SK-N-SH (cell line): Measurements from ENCODE around the gene ROBO1. TPM values are rescaled to one million over a fixed set of nuclear protein-coding genes. Genes with fewer than 3 reads are reported as not detected.
A peak's percentile ranks its signal among the peaks of the same experiment; 100 is the strongest.

Source experiments
- CTCF ChIA-PET: fragments of 300-600, 350-600 bp; formaldehyde crosslinking; extraction: SDS; loops from one replicate; lab custom pipeline; 2021; lab: Yijun Ruan, JAX
- POLR2A ChIA-PET: fragments of 350-600 bp; sonication (Branson Sonifier 250); formaldehyde crosslinking; extraction: SDS; loops from one replicate; lab custom pipeline; 2020; ENCODE audit warnings: antibody characterized with exemption, inconsistent platforms; lab: Yijun Ruan, JAX
- DNase-seq: peaks from one replicate; pipeline ENCODE4 v3.0.0; 2012
- H2AFZ ChIP-seq: fragments of 200-600 bp; sonication (generic); 2 replicates; pipeline ENCODE4 v1.8.1; 2016; ENCODE audit warnings: antibody characterized with exemption, mild to moderate bottlenecking, low read depth
- H3F3A ChIP-seq: fragments of 200-600 bp; sonication (generic); replicated peaks from 2 replicates; pipeline ENCODE3; 2016; ENCODE audit warnings: antibody characterized with exemption, mild to moderate bottlenecking; ENCODE audit not compliant: insufficient read depth
- H3K27ac ChIP-seq, 2 experiments: fragments of 200-500 bp in 1 of 2; fragments of 200-600 bp in 1 of 2; sonication (Bioruptor generic) in 1 of 2; sonication (generic), shearing (Covaris generic) in 1 of 2; 2 replicates each; pipeline versions ENCODE4 v1.5.1 to v1.6.1; 2014 to 2016; ENCODE audit warnings: low read depth in 2 of 2, inconsistent platforms in 1 of 2, low read length in 1 of 2, mild to moderate bottlenecking in 1 of 2, mixed read lengths in 1 of 2
- H3K27me3 ChIP-seq: fragments of 200-600 bp; sonication (generic), shearing (Covaris generic); 2 replicates; pipeline ENCODE4 v1.6.1; 2016; ENCODE audit warnings: mixed run types; ENCODE audit not compliant: insufficient read depth
- H3K36me3 ChIP-seq, 2 experiments: fragments of 200-500 bp in 1 of 2; fragments of 200-600 bp in 1 of 2; sonication (Bioruptor generic) in 1 of 2; sonication (generic) in 1 of 2; replicated peaks in 1 of 2; 2 replicates each; pipeline versions ENCODE3 to v1.5.1; 2014 to 2016; ENCODE audit warnings: low read length in 1 of 2, mild to moderate bottlenecking in 1 of 2; ENCODE audit not compliant: insufficient read depth in 2 of 2, control insufficient read depth in 1 of 2
- H3K4me1 ChIP-seq, 2 experiments: fragments of 200-500 bp in 1 of 2; fragments of 200-600 bp in 1 of 2; sonication (Bioruptor generic) in 1 of 2; sonication (generic), shearing (Covaris generic) in 1 of 2; 2 replicates each; pipeline versions ENCODE4 v1.5.1 to v1.6.1; 2014 to 2016; ENCODE audit warnings: low read depth in 1 of 2, low read length in 1 of 2, mixed run types in 1 of 2; ENCODE audit not compliant: insufficient read depth in 2 of 2, control insufficient read depth in 1 of 2
- H3K4me2 ChIP-seq: fragments of 200-600 bp; sonication (generic), shearing (Covaris generic); 2 replicates; pipeline ENCODE4 v1.6.1; 2017; ENCODE audit warnings: mixed run types
- H3K4me3 ChIP-seq, 2 experiments: fragments of 200-500 bp in 1 of 2; fragments of 200-600 bp in 1 of 2; sonication (Bioruptor generic) in 1 of 2; sonication (generic), shearing (Covaris generic) in 1 of 2; 2 replicates each; pipeline versions ENCODE4 v1.5.1 to v1.8.1; 2014 to 2016; ENCODE audit warnings: low read depth in 2 of 2, inconsistent platforms in 1 of 2, low read length in 1 of 2, mild to moderate bottlenecking in 1 of 2, mixed read lengths in 1 of 2, moderate library complexity in 1 of 2
- H3K79me2 ChIP-seq: fragments of 200-600 bp; sonication (generic); 2 replicates; pipeline ENCODE4 v1.8.1; 2017; ENCODE audit warnings: mild to moderate bottlenecking; ENCODE audit not compliant: insufficient read depth
- H3K9ac ChIP-seq: fragments of 200-600 bp; sonication (generic); 2 replicates; pipeline ENCODE4 v1.6.1; 2017; ENCODE audit warnings: mixed run types
- H3K9me2 ChIP-seq: fragments of 200-600 bp; sonication (generic); 2 replicates; pipeline ENCODE4 v1.6.1; 2017; ENCODE audit warnings: mixed run types
- H3K9me3 ChIP-seq: fragments of 200-600 bp; sonication (generic); 2 replicates; pipeline ENCODE4 v1.6.1; 2017; ENCODE audit warnings: mixed run types, mild to moderate bottlenecking, moderate library complexity
- H4K20me1 ChIP-seq: fragments of 200-600 bp; sonication (generic); 2 replicates; pipeline ENCODE4 v1.6.1; 2017; ENCODE audit warnings: mild to moderate bottlenecking, mixed run types; ENCODE audit not compliant: insufficient read depth
- CHD2 ChIP-seq: fragments of 150-350 bp; IDR thresholded peaks from 2 replicates; pipeline ENCODE4 v1.6.1; 2018; ENCODE audit warnings: low read length; ENCODE audit not compliant: partially characterized antibody
- ELF1 ChIP-seq: IDR thresholded peaks from 2 replicates; pipeline ENCODE4 v1.4.0; 2012
- FOSL2 ChIP-seq: IDR thresholded peaks from 2 replicates; pipeline ENCODE4 v1.4.0; 2012; ENCODE audit warnings: low read depth, mild to moderate bottlenecking, moderate library complexity, borderline replicate concordance
- FOXJ3 ChIP-seq: sonication (generic); formaldehyde crosslinking; IDR thresholded peaks from 2 replicates; pipeline ENCODE4 v1.5.1; 2020; ENCODE audit warnings: mild to moderate bottlenecking, missing genetic modification reagents
- GATA2 ChIP-seq: sonication (generic); formaldehyde crosslinking; IDR thresholded peaks from 2 replicates; pipeline ENCODE4 v1.5.0; 2020; ENCODE audit warnings: mild to moderate bottlenecking, missing genetic modification reagents
- IRF3 ChIP-seq: fragments of 150-350 bp; IDR thresholded peaks from 2 replicates; pipeline ENCODE4 v1.6.1; 2016; ENCODE audit warnings: mild to moderate bottlenecking, low read depth, low read length
- JUND ChIP-seq: IDR thresholded peaks from 2 replicates; pipeline ENCODE4 v1.4.0; 2012
- NFIC ChIP-seq: IDR thresholded peaks from 2 replicates; pipeline ENCODE4 v1.4.0; 2012; ENCODE audit warnings: borderline replicate concordance
- NRF1 ChIP-seq: IDR thresholded peaks from 2 replicates; pipeline ENCODE4 v1.6.1; 2012; ENCODE audit warnings: low read depth, mild to moderate bottlenecking, low read length
- POLR2AphosphoS5 ChIP-seq: IDR thresholded peaks from 2 replicates; pipeline ENCODE4 v1.6.1; 2012; ENCODE audit warnings: low read depth, low read length
- RAD21 ChIP-seq: IDR thresholded peaks from 2 replicates; pipeline ENCODE4 v1.6.1; 2012; ENCODE audit warnings: mild to moderate bottlenecking, low read length
- RCOR1 ChIP-seq: fragments of 150-350 bp; IDR thresholded peaks from 2 replicates; pipeline ENCODE4 v1.6.1; 2017; ENCODE audit warnings: antibody characterized with exemption, low read length
- REST ChIP-seq: IDR thresholded peaks from 2 replicates; pipeline ENCODE4 v1.6.1; 2012; ENCODE audit warnings: mild to moderate bottlenecking, low read depth, low read length, moderate library complexity
- RFX5 ChIP-seq: IDR thresholded peaks from 2 replicates; pipeline ENCODE4 v1.6.1; 2012; ENCODE audit warnings: mild to moderate bottlenecking, improper control_type of control experiment, low read length
- TAF1 ChIP-seq: IDR thresholded peaks from 2 replicates; pipeline ENCODE4 v1.6.1; 2012; ENCODE audit warnings: low read depth, mild to moderate bottlenecking, low read length, moderate library complexity, borderline replicate concordance
- TEAD4 ChIP-seq: IDR thresholded peaks from 2 replicates; pipeline ENCODE4 v1.4.0; 2012; ENCODE audit warnings: mild to moderate bottlenecking, borderline replicate concordance; ENCODE audit not compliant: insufficient read depth
- USF2 ChIP-seq: fragments of 150-350 bp; IDR thresholded peaks from 2 replicates; pipeline ENCODE4 v1.6.1; 2017; ENCODE audit warnings: antibody characterized with exemption, low read length, low read depth, borderline replicate concordance
- YY1 ChIP-seq: IDR thresholded peaks from 2 replicates; pipeline ENCODE4 v1.4.0; 2012; ENCODE audit warnings: low read depth, mild to moderate bottlenecking
- WGBS: methylation state at CpG from one replicate; pipeline ENCODE4 v1.1.6; 2017; ENCODE audit warnings: low lambda C conversion rate; 5-methylcytosine and 5-hydroxymethylcytosine counted together
- polyA plus RNA-seq, 3 experiments: library from polyadenylated mRNA; depleted of rRNA; stranded (reverse); fragments of >200 nt; gene quantifications; 2 replicates each; pipeline ENCODE4 v1.2.3, GENCODE V29; 2012
- TF ChIP-seq, protein P1 (sequence below): fragments of 200-600 bp; sonication (generic); IDR thresholded peaks from 2 replicates; pipeline ENCODE4 v1.6.1; 2017; ENCODE audit warnings: antibody characterized with exemption, mild to moderate bottlenecking, moderate library complexity

The ROBO1 gene
- polyA plus RNA-seq, 1 of the 3 experiments (the other 2 are of a cell fraction) = 22.7 TPM

DNA sequence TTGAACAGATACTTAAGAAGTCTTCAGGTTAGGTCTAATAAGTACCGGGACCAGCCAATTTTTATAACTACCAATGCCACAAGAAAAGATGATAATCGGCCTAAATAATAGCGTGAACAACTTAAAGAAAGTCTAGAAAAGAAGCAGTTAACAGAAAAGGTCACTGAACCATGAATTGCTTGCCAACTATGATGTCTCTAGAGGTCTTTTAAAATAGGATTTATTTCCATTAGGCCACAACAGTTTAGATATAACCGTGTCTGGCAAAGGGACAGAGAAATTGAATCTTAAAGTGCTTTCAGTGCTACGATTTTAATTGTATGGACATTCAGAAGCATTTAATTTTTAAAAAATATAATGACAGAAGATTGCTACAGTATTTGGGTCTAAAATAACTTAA lies 1070.4 kb downstream of the ROBO1 start:
- H3F3A ChIP-seq = peaks cover 10% of the 10 kb centered on the region
- H3K4me1 ChIP-seq = peaks cover 0 to 13% of the 10 kb centered on the region in 2 experiments; a peak in 2 of 4 replicates
- H3K9ac ChIP-seq = no peak overlapping the region
- H3K4me2 ChIP-seq = no peak overlapping the region
- H4K20me1 ChIP-seq = no peaks in the 10 kb centered on the region
- no peak overlapping the region for H3K4me3 ChIP-seq
- ChIA-PET POLR2A (no interaction called here), CTCF (interaction anchor here (1.4 kb wide), 1 partner anchor 36 kb away, joined by 3 read pairs; no protein-coding TSS in a partner anchor)
- peaks cover 0 to 4% of the 10 kb centered on the region in 2 experiments for H3K36me3 ChIP-seq
- no peaks in the 10 kb centered on the region for H3K27me3 ChIP-seq
- TF ChIP-seq POLR2AphosphoS5 (no peak), TAF1 (no peak), RAD21 (no peak), IRF3 (no peak), RCOR1 (no peak), NFIC (no peak), USF2 (no peak), CHD2 (no peak), NRF1 (no peak), YY1 (no peak), GATA2 (CRISPR knock-in tag) (no peak)
- TF ChIP-seq, protein P1, sequence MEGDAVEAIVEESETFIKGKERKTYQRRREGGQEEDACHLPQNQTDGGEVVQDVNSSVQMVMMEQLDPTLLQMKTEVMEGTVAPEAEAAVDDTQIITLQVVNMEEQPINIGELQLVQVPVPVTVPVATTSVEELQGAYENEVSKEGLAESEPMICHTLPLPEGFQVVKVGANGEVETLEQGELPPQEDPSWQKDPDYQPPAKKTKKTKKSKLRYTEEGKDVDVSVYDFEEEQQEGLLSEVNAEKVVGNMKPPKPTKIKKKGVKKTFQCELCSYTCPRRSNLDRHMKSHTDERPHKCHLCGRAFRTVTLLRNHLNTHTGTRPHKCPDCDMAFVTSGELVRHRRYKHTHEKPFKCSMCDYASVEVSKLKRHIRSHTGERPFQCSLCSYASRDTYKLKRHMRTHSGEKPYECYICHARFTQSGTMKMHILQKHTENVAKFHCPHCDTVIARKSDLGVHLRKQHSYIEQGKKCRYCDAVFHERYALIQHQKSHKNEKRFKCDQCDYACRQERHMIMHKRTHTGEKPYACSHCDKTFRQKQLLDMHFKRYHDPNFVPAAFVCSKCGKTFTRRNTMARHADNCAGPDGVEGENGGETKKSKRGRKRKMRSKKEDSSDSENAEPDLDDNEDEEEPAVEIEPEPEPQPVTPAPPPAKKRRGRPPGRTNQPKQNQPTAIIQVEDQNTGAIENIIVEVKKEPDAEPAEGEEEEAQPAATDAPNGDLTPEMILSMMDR = no peak
- H3K9me3 ChIP-seq = no peaks in the 10 kb centered on the region
- H2AFZ ChIP-seq = no peak overlapping the region
- 75% methylated on average over 5 of the region's 5 CpGs for WGBS
- no peak overlapping the region for H3K27ac ChIP-seq
- H3K9me2 ChIP-seq = no peaks in the 10 kb centered on the region
- no peak for DNase-seq
- H3K79me2 ChIP-seq = no peaks in the 10 kb centered on the region; the same call in 1 of the 2 replicates

DNA sequence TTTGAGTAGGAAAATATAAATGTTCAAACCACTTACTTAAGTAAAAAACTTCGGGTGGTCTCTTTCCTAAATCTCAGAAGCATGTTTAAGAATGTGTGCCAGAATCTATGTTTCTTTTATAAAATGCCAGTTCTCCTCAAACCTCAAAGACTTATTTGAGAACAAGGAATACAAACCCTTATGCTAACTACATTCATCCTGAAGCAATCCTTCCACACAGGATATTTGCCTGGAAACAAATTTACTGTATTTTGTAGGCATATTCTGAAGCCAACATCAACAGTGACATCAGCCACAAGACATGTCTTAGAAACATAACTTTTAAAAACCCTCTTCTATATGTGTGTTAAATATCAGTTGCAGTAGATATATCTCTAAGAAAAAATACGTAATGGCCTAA lies 1077.0 kb downstream of the ROBO1 start:
- Histone ChIP-seq H2AFZ (0 out of 2 replicates have a peak overlapping the region, but pooled peaks have one; percentile 43), H3F3A (peaks cover 15% of the 10 kb centered on the region), H3K4me2 (peak overlapping the region; percentile 9; the same call in 1 of the 2 replicates), H3K4me3 (no peak overlapping the region), H3K27ac (peak overlapping the region in 1 of 2 experiments; percentile 76; a peak in 2 of 4 replicates), H3K9me2 (no peaks in the 10 kb centered on the region), H3K9me3 (no peaks in the 10 kb centered on the region), H3K4me1 (peaks cover 0 to 16% of the 10 kb centered on the region in 2 experiments; a peak in 1 of 4 replicates), H3K36me3 (peaks cover 2 to 18% of the 10 kb centered on the region in 2 experiments), H3K27me3 (no peaks in the 10 kb centered on the region), H3K79me2 (no peaks in the 10 kb centered on the region; the same call in 1 of the 2 replicates), H4K20me1 (no peaks in the 10 kb centered on the region), H3K9ac (no peak overlapping the region)
- WGBS = 23% methylated on average over 2 of the region's 2 CpGs
- ChIA-PET CTCF (no interaction called here), POLR2A (no interaction called here)
- DNase-seq = no peak
- TF ChIP-seq REST (no peak), RFX5 (no peak), USF2 (no peak), GATA2 (CRISPR knock-in tag) (no peak), FOSL2 (no peak), RAD21 (no peak), TEAD4 (no peak), FOXJ3 (no peak), ELF1 (no peak), JUND (no peak)
